ENCODE results near the gene ARFGAP3.

The ARFGAP3 gene

GRCh38 chr22:42856179-42856864, 751 bp downstream of the ARFGAP3 start:
- TF ChIP-seq CTCF (IDR thresholded peaks at IDR 0.05; ENCODE audit: low read depth, low read length), result no peak
- peak overlapping the region; percentile 88 to 94 for H3K4me3 ChIP-seq (replicated peaks in 1 of 2; ENCODE audit: low read depth in 2 of 2, low read length in 2 of 2)
- DNase-seq (ENCODE audit: low read depth in 2 of 2), result peak; percentile 31 to 36

DNA sequence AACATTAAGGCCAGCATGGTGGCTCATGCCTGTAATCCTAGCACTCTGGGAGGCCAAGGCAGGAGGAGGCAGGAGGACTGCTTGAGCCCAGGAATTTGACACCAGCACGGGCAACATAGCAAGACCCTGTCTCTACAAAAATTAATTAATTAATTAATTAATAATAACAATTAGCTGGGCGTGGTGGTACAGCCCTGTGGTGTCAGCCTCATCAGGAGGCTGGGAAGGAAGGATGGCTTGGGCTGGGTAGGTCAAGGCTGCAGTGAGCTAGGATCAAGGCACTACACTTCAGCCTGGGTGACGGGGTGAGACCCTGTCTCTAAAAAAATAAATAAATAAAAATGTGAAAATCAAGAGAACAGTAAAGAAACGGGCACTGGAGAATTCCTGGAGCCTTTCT, 1.4 kb downstream of the ARFGAP3 start:
- DNase-seq (ENCODE audit: low read depth in 2 of 2), result no peak
- peak overlapping the region; percentile 88 to 94 for H3K4me3 ChIP-seq (replicated peaks in 1 of 2; ENCODE audit: low read depth in 2 of 2, low read length in 2 of 2)
- no peak for TF ChIP-seq CTCF (IDR thresholded peaks at IDR 0.05; ENCODE audit: low read depth, low read length)

GRCh38 chr22:42855211-42855610, 1.9 kb downstream of the ARFGAP3 start:
- TF ChIP-seq CTCF (IDR thresholded peaks at IDR 0.05; ENCODE audit: low read depth, low read length), result no peak
- peak overlapping the region in 1 of 2 donors; percentile 94 for H3K4me3 ChIP-seq (replicated peaks in 1 of 2; ENCODE audit: low read depth in 2 of 2, low read length in 2 of 2)
- peak in 1 of 2 donors; percentile 17 for DNase-seq (ENCODE audit: low read depth in 2 of 2)

DNA sequence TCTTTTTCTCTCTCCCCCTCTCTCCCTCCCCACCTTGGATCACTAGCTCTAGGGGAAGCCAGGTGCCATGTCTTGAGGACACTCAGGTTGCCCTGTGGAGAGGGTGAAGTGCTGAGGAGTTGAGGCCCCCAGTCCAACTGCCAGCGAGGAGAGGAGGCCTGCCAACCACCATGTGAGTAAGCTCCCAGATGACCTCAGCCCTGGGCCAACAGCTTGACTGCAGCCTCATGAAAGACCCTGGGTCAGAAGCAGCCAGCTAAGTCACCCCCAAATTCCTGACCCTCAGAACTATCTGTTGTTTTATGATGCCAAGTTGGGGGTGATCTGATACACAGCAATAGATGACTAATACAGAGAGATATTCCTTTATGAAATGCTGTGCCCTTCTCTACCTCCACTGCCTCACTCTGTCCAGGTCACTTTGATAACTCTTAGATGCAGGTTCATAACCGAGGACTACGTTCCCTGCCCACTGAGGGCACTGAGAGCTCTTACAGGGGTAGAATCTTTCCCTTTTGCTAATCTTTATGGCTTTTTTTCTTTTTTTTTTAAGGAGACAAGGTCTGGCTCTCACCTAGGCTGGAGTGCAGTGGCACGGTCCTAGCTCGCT, 8.0 kb downstream of the ARFGAP3 start:
- H3K4me3 ChIP-seq (replicated peaks in 1 of 2; ENCODE audit: low read depth in 2 of 2, low read length in 2 of 2), result no peak overlapping the region
- no peak for TF ChIP-seq CTCF (IDR thresholded peaks at IDR 0.05; ENCODE audit: low read depth, low read length)

GRCh38 chr22:42847110-42847509, 10.0 kb downstream of the ARFGAP3 start:
- DNase-seq (ENCODE audit: low read depth in 2 of 2), result no peak
- H3K4me3 ChIP-seq (replicated peaks in 1 of 2; ENCODE audit: low read depth in 2 of 2, low read length in 2 of 2), result no peak overlapping the region
- no peak for TF ChIP-seq CTCF (IDR thresholded peaks at IDR 0.05; ENCODE audit: low read depth, low read length)

More for the DNA sequence above, 8.0 kb downstream of the ARFGAP3 start:
- peak in 1 of 2 donors; percentile 16 for DNase-seq (ENCODE audit: low read depth in 2 of 2)

- TF ChIP-seq CTCF (IDR thresholded peaks at IDR 0.05; ENCODE audit: low read depth, low read length), result no peak
- H3K4me3 ChIP-seq (replicated peaks in 1 of 2; ENCODE audit: low read depth in 2 of 2, low read length in 2 of 2), result no peak overlapping the region
- peak; percentile 30 to 48 for DNase-seq (ENCODE audit: low read depth in 2 of 2)
Observed at GRCh38 chr22:42844756-42845155, 12.3 kb downstream of the ARFGAP3 start.
